GM12878 (cell line): ENCODE measurements around the gene INPP4B. TPM values are rescaled to one million over a fixed set of nuclear protein-coding genes. Genes with fewer than 3 reads are reported as not detected.

Source experiments
- ATAC-seq: fragments of 200-7000 bp; cut with Tn5 transposase; 3 replicates; pipeline ENCODE4 v1.9.1; 2020; ENCODE audit warnings: mild to moderate bottlenecking, moderate library complexity
- BruUV-seq: library from RNA; stranded (reverse); fragments of 400-500 nt; replicated peaks from 2 replicates; lab custom pipeline; 2021; lab: Mats Ljungman, UMichigan
- CTCF ChIA-PET: fragments of 300-600 bp; sonication (Branson Sonifier 250); formaldehyde crosslinking; extraction: SDS; loops from one replicate; lab custom pipeline; 2021; ENCODE audit warnings: inconsistent platforms; lab: Yijun Ruan, JAX
- POLR2A ChIA-PET: fragments of 350-600 bp; formaldehyde crosslinking; extraction: SDS; loops from one replicate; lab custom pipeline; 2021; ENCODE audit warnings: inconsistent platforms; lab: Charles Lee
- RAD21 ChIA-PET: fragments of 300-600 bp; sonication (Branson Sonifier 250); formaldehyde crosslinking; loops from one replicate; lab custom pipeline; 2023; ENCODE audit warnings: antibody characterized with exemption; ENCODE audit not compliant: unreplicated experiment; lab: Charles Lee
- SMC1A ChIA-PET: fragments of 300-600 bp; sonication (Branson Sonifier 250); formaldehyde crosslinking; loops from one replicate; lab custom pipeline; 2023; ENCODE audit not compliant: unreplicated experiment, uncharacterized antibody; lab: Charles Lee
- DNase-seq: peaks from one replicate; pipeline ENCODE4 v3.0.0-alpha.2; 2011; ENCODE audit warnings: low read depth, low spot score
- FAIRE-seq: peaks from 3 replicates; lab custom pipeline; 2011; peaks lifted over from hg19 to GRCh38; lab: Jason Lieb, UNC
- H2AFZ ChIP-seq: 2 replicates; pipeline ENCODE4 v1.6.0; 2011; ENCODE audit warnings: low read depth, low read length, control low read depth; ENCODE audit not compliant: control insufficient read depth
- H3K27ac ChIP-seq: 2 replicates; pipeline ENCODE4 v1.5.1; 2011; ENCODE audit warnings: control low read depth; ENCODE audit not compliant: control insufficient read depth, insufficient read depth
- H3K27me3 ChIP-seq, 2 experiments: replicated peaks in 1 of 2; 2 replicates each; pipeline versions ENCODE4 v1.6.0 to v1.6.1; 2011; ENCODE audit warnings: low read length in 1 of 2; ENCODE audit not compliant: control insufficient read depth in 2 of 2, insufficient read depth in 2 of 2
- H3K36me3 ChIP-seq, 2 experiments: 2 replicates each; pipeline ENCODE4 v1.5.1; 2011; ENCODE audit warnings: low read length in 1 of 2; ENCODE audit not compliant: control insufficient read depth in 2 of 2, insufficient read depth in 2 of 2
- H3K4me1 ChIP-seq: 2 replicates; pipeline ENCODE4 v1.6.1; 2011; ENCODE audit warnings: mild to moderate bottlenecking, low read length, moderate library complexity, mixed read lengths; ENCODE audit not compliant: control insufficient read depth, insufficient read depth
- H3K4me2 ChIP-seq: 2 replicates; pipeline ENCODE4 v1.6.0; 2011; ENCODE audit warnings: control low read depth; ENCODE audit not compliant: control insufficient read depth, insufficient read depth
- H3K4me3 ChIP-seq: fragments of 200-600 bp; sonication (generic); 2 replicates; pipeline ENCODE4 v1.5.1; 2016
- H3K79me2 ChIP-seq: 2 replicates; pipeline ENCODE4 v1.6.0; 2011; ENCODE audit warnings: low read length; ENCODE audit not compliant: control insufficient read depth, insufficient read depth
- H3K9ac ChIP-seq: 2 replicates; pipeline ENCODE4 v1.8.0; 2011; ENCODE audit warnings: low read length, control low read depth, mixed read lengths; ENCODE audit not compliant: control insufficient read depth, insufficient read depth
- H3K9me3 ChIP-seq: replicated peaks from 3 replicates; pipeline ENCODE4 v1.5.1; 2011; ENCODE audit warnings: mild to moderate bottlenecking, low read length; ENCODE audit not compliant: control insufficient read depth, insufficient read depth
- H4K20me1 ChIP-seq: 2 replicates; pipeline ENCODE4 v1.6.0; 2011; ENCODE audit not compliant: control insufficient read depth, insufficient read depth
- BHLHE40 ChIP-seq, 2 experiments: fragments of 450-650 bp in 1 of 2; IDR thresholded peaks; 2 replicates each; pipeline ENCODE4 v1.6.1; 2011 to 2017; ENCODE audit warnings: low read depth in 2 of 2, borderline replicate concordance in 1 of 2, improper control_type of control experiment in 1 of 2, low read length in 1 of 2, mild to moderate bottlenecking in 1 of 2
- ELK1 ChIP-seq: IDR thresholded peaks from 2 replicates; pipeline ENCODE4 v1.6.1; 2012; ENCODE audit warnings: low read depth, low read length, improper control_type of control experiment
- MAX ChIP-seq: IDR thresholded peaks from 2 replicates; pipeline ENCODE4 v1.6.1; 2012; ENCODE audit warnings: low read depth, low read length, improper control_type of control experiment
- MTA2 ChIP-seq: fragments of 450-650 bp; IDR thresholded peaks from 2 replicates; pipeline ENCODE4 v1.6.1; 2016; ENCODE audit warnings: low read depth, mild to moderate bottlenecking, moderate library complexity
- MXI1 ChIP-seq: fragments of 150-350 bp; IDR thresholded peaks from 2 replicates; pipeline ENCODE4 v1.6.1; 2011; ENCODE audit warnings: low read depth, mild to moderate bottlenecking, inconsistent platforms, low read length, improper control_type of control experiment
- NKRF ChIP-seq: fragments of 450-650 bp; conservative IDR thresholded peaks from 2 replicates; pipeline ENCODE4 v1.6.1; 2017; ENCODE audit warnings: mild to moderate bottlenecking, moderate library complexity
- PBX3 ChIP-seq: IDR thresholded peaks from 2 replicates; pipeline ENCODE4 v1.6.1; 2011; ENCODE audit warnings: mild to moderate bottlenecking, low read depth, low read length, moderate library complexity; ENCODE audit not compliant: insufficient replicate concordance
- RCOR1 ChIP-seq: conservative IDR thresholded peaks from 2 replicates; pipeline ENCODE4 v1.6.1; 2012; ENCODE audit warnings: low read depth, low read length, improper control_type of control experiment
- RFX5 ChIP-seq: IDR thresholded peaks from 2 replicates; pipeline ENCODE4 v1.6.1; 2011; ENCODE audit warnings: low read depth, low read length, improper control_type of control experiment
- SIX5 ChIP-seq: IDR thresholded peaks from 2 replicates; pipeline ENCODE4 v1.6.1; 2011; ENCODE audit warnings: mild to moderate bottlenecking, low read depth, low read length, moderate library complexity; ENCODE audit not compliant: severe bottlenecking
- SMARCA5 ChIP-seq: fragments of 450-650 bp; IDR thresholded peaks from 2 replicates; pipeline ENCODE4 v1.6.1; 2017; ENCODE audit warnings: mild to moderate bottlenecking
- ZBTB11 ChIP-seq: fragments of 450-650 bp; formaldehyde crosslinking; IDR thresholded peaks from 2 replicates; pipeline ENCODE4 v1.5.0; 2022; ENCODE audit warnings: mild to moderate bottlenecking, missing genetic modification characterization
- ZBTB33 ChIP-seq: fragments of 450-650 bp; IDR thresholded peaks from 2 replicates; pipeline ENCODE4 v1.6.1; 2017; ENCODE audit warnings: mild to moderate bottlenecking
- ZZZ3 ChIP-seq: IDR thresholded peaks from 2 replicates; pipeline ENCODE4 v1.6.1; 2011; ENCODE audit warnings: low read depth; ENCODE audit not compliant: control insufficient read depth, insufficient read length
- WGBS: methylation state at CpG from one replicate; pipeline ENCODE4 v1.1.6; 2016; ENCODE audit warnings: low lambda C conversion rate; ENCODE audit not compliant: insufficient replicate concordance, insufficient coverage; ENCODE audit errors: missing lambda C conversion rate; 5-methylcytosine and 5-hydroxymethylcytosine counted together
- in situ Hi-C: fragments of 300-500 bp; cut with MboI; formaldehyde crosslinking; loops from 9 replicates; pipeline ENCODE4 v1.14.3; 2018; ENCODE audit warnings: mixed read lengths
- intact Hi-C: fragments of 100-400 bp; cut with micrococcal nuclease; formaldehyde crosslinking; loops from one replicate; pipeline ENCODE4 v1.14.2; 2022; ENCODE audit not compliant: unreplicated experiment
- polyA plus RNA-seq, 11 experiments: library from polyadenylated mRNA; depleted of rRNA in 4 of 11; unstranded in 6 of 11; stranded (reverse) in 5 of 11; fragments of >200 nt; fragmentation: Nextera tagmentation in 4 of 11; fragmentation: Illumina TruSeq in 1 of 11; extraction: Ambion mirVana in 4 of 11; extraction: Trizol in 1 of 11; gene quantifications; 1 replicate in 1 of 11; 2 replicates in 10 of 11; pipeline versions ENCODE4 v1.2.1 to v1.2.3, GENCODE V29; 2011 to 2016; ENCODE audit warnings: inconsistent platforms in 2 of 11, missing spikeins in 2 of 11, low read depth in 1 of 11
- total RNA-seq, 4 experiments: library from RNA; depleted of rRNA in 3 of 4; stranded (reverse); fragments of >200 nt in 3 of 4; fragmentation: Illumina TruSeq in 1 of 4; extraction: Trizol in 1 of 4; gene quantifications; 2 replicates each; pipeline versions ENCODE4 v1.2.1 to v1.2.3, GENCODE V29; 2013 to 2021

INPP4B gene
- total and polyA plus RNA-seq, 10 of the 15 experiments (the other 5 are each of a cell fraction or from before 2014, with no cell fraction given), result 0.53 to 11.2 (median 0.95) TPM

- TF ChIP-seq ELK1 (no peak), SIX5 (no peak), SMARCA5 (no peak), MXI1 (no peak), RFX5 (no peak), RCOR1 (no peak), MTA2 (no peak), ZBTB33 (no peak), BHLHE40 (IDR thresholded peaks at IDR 0.05; ENCODE audit: borderline replicate concordance in 1 of 2, low read depth in 2 of 2, low read length in 1 of 2) (no peak), NKRF (no peak), ZBTB11 (no peak), MAX (no peak), ZZZ3 (no peak), PBX3 (no peak)
- FAIRE-seq (no peak), DNase-seq (no peak), ATAC-seq (no peak; the same call in 2 of the 3 replicates)
- Histone ChIP-seq H3K36me3 (no peaks in the 10 kb centered on the region), H3K27me3 (no peaks in the 10 kb centered on the region), H3K4me1 (no peaks in the 10 kb centered on the region), H2AFZ (no peak overlapping the region), H3K79me2 (no peaks in the 10 kb centered on the region), H3K27ac (no peak overlapping the region), H3K4me3 (no peak overlapping the region), H4K20me1 (no peaks in the 10 kb centered on the region), H3K9ac (no peak overlapping the region), H3K4me2 (no peak overlapping the region), H3K9me3 (no peaks in the 10 kb centered on the region)
- RAD21 ChIA-PET, result no interaction called here
- CTCF ChIA-PET, result no interaction called here
- BruUV-seq, result no TSS peak
- in situ Hi-C loops, result no loop called here
- POLR2A ChIA-PET, result no interaction called here
- WGBS, result 17% methylated on average over 5 of the region's 5 CpGs
- intact Hi-C loops, result no loop called here
- SMC1A ChIA-PET, result interaction anchor here (0.8 to 1.0 kb wide), 2 partner anchors 9 to 81 kb away, joined by 3 read pairs; no protein-coding TSS in a partner anchor
Measured at GRCh38 chr4:142648378-142648777, 197.7 kb downstream of the INPP4B start.
